CD4-positive, CD25-positive, alpha-beta regulatory T cell (primary cell): Measurements from ENCODE around the gene ACAA1. TPM values are rescaled to one million over a fixed set of nuclear protein-coding genes. Genes with fewer than 3 reads are reported as not detected.

Experiments
- ATAC-seq, 2 donors: fragments of 150-1000 bp; cut with Tn5 transposase; one replicate each; pipeline ENCODE4 v1.10.0; 2021; ENCODE audit warnings: low read depth in 2 of 2, moderate number of reproducible peaks in 2 of 2, moderate library complexity in 1 of 2
- DNase-seq, 3 donors: peaks; one replicate each; pipeline versions ENCODE4 v3.0.0 to v3.0.0-alpha.2; 2012 to 2022; ENCODE audit warnings: mixed read lengths in 1 of 3
- H3K27ac ChIP-seq: one replicate; pipeline ENCODE4 v1.7.0; 2013; ENCODE audit warnings: mild to moderate bottlenecking, low read length; ENCODE audit not compliant: insufficient read depth, poor library complexity, severe bottlenecking
- H3K27me3 ChIP-seq: one replicate; pipeline ENCODE4 v1.7.0; 2013; ENCODE audit warnings: low read length; ENCODE audit not compliant: control insufficient read depth, insufficient read depth
- H3K36me3 ChIP-seq: one replicate; pipeline ENCODE4 v1.7.0; 2013; ENCODE audit warnings: mild to moderate bottlenecking, low read length, moderate library complexity; ENCODE audit not compliant: control insufficient read depth, insufficient read depth
- H3K4me1 ChIP-seq: 2 replicates; pipeline ENCODE4 v1.7.0; 2013; ENCODE audit warnings: mild to moderate bottlenecking, low read length; ENCODE audit not compliant: insufficient read depth, control insufficient read depth, poor library complexity, severe bottlenecking
- H3K4me3 ChIP-seq: one replicate; pipeline ENCODE4 v1.7.0; 2013; ENCODE audit warnings: low read depth, mild to moderate bottlenecking, low read length, moderate library complexity
- H3K9me3 ChIP-seq, 2 experiments: 1 replicate in 1 of 2; 2 replicates in 1 of 2; pipeline ENCODE4 v1.7.0; 2013; ENCODE audit warnings: low read length in 2 of 2, mild to moderate bottlenecking in 1 of 2, moderate library complexity in 1 of 2; ENCODE audit not compliant: control insufficient read depth in 2 of 2
- H3K27ac Mint-ChIP-seq, 3 donors: one replicate each; pipeline ENCODE4 v1.8.0; 2020 to 2022; ENCODE audit warnings: mild to moderate bottlenecking in 3 of 3, mixed read lengths in 3 of 3, moderate library complexity in 2 of 3
- H3K27me3 Mint-ChIP-seq: one replicate; pipeline ENCODE4 v1.8.0; 2022; ENCODE audit warnings: mild to moderate bottlenecking, mixed read lengths
- H3K36me3 Mint-ChIP-seq: one replicate; pipeline ENCODE4 v1.8.0; 2020; ENCODE audit warnings: mixed read lengths
- H3K4me1 Mint-ChIP-seq, 4 donors: one replicate each; pipeline ENCODE4 v1.8.0; 2020 to 2022; ENCODE audit warnings: mixed read lengths in 4 of 4, mild to moderate bottlenecking in 1 of 4
- H3K4me3 Mint-ChIP-seq, 4 donors: one replicate each; pipeline ENCODE4 v1.8.0; 2020 to 2022; ENCODE audit warnings: mild to moderate bottlenecking in 4 of 4, mixed read lengths in 4 of 4, moderate library complexity in 3 of 4
- H3K9me3 Mint-ChIP-seq, 7 donors: one replicate each; pipeline ENCODE4 v1.8.0; 2020 to 2022; ENCODE audit warnings: mixed read lengths in 7 of 7, mild to moderate bottlenecking in 3 of 7, moderate library complexity in 2 of 7
- polyA plus RNA-seq, 4 donors: library from polyadenylated mRNA; unstranded; fragments of 300-500 nt; fragmentation: Illumina TruSeq; gene quantifications; one replicate each; pipeline ENCODE4 v1.2.3, GENCODE V29; 2021
- total RNA-seq: library from RNA; stranded (reverse); gene quantifications from one replicate; pipeline ENCODE4 v1.2.3, GENCODE V29; 2022

Gene ACAA1
- total and polyA plus RNA-seq, 5 donors from 2014 or later, result 55.6 to 80.7 (median 78.1) TPM

- H3K4me1 Mint-ChIP-seq, result peaks cover 0 to 23% (median 9%) of the 10 kb centered on the region in 4 donors
- H3K36me3 ChIP-seq, result peaks cover 50% of the 10 kb centered on the region
- H3K4me3 Mint-ChIP-seq, result peak overlapping the region in 1 of 4 donors; percentile 24
- H3K9me3 Mint-ChIP-seq, result no peaks in the 10 kb centered on the region
- ATAC-seq, result no peak
- H3K27ac Mint-ChIP-seq, result peak overlapping the region in 1 of 3 donors; percentile 52
- H3K9me3 ChIP-seq, result no peaks in the 10 kb centered on the region
- no peak overlapping the region for H3K27ac ChIP-seq
- H3K27me3 ChIP-seq, result no peaks in the 10 kb centered on the region
- no peak overlapping the region for H3K4me3 ChIP-seq
- H3K27me3 Mint-ChIP-seq, result no peaks in the 10 kb centered on the region
- peaks cover 26% of the 10 kb centered on the region for H3K36me3 Mint-ChIP-seq
- H3K4me1 ChIP-seq, result no peaks in the 10 kb centered on the region
- DNase-seq, result no peak
Observed at GRCh38 chr3:38120693-38121450, 16.1 kb downstream of the ACAA1 start.

- H3K27me3 ChIP-seq, result no peaks in the 10 kb centered on the region
- DNase-seq, result no peak
Observed at GRCh38 chr3:38119821-38120692, 16.9 kb downstream of the ACAA1 start.

GRCh38 chr3:38119248-38119544 is 17.7 kb downstream of the ACAA1 start:
- no peak overlapping the region for H3K4me3 Mint-ChIP-seq
- Histone ChIP-seq H3K9me3 (no peaks in the 10 kb centered on the region), H3K27ac (no peak overlapping the region), H3K36me3 (peaks cover 33% of the 10 kb centered on the region), H3K4me1 (no peaks in the 10 kb centered on the region), H3K4me3 (no peak overlapping the region), H3K27me3 (no peaks in the 10 kb centered on the region)
- H3K9me3 Mint-ChIP-seq, result no peaks in the 10 kb centered on the region
- H3K27ac Mint-ChIP-seq, result peak overlapping the region in 2 of 3 donors; percentile 29 to 62
- H3K36me3 Mint-ChIP-seq, result peaks cover 13% of the 10 kb centered on the region
- no peak for ATAC-seq
- DNase-seq, result no peak
- peaks cover 0 to 19% (median 7%) of the 10 kb centered on the region in 4 donors for H3K4me1 Mint-ChIP-seq
- H3K27me3 Mint-ChIP-seq, result no peaks in the 10 kb centered on the region

More at GRCh38 chr3:38119821-38120692, 16.9 kb downstream of the ACAA1 start:
- H3K36me3 Mint-ChIP-seq, result peaks cover 18% of the 10 kb centered on the region
- Histone ChIP-seq H3K27ac (no peak overlapping the region), H3K4me3 (no peak overlapping the region), H3K36me3 (peaks cover 42% of the 10 kb centered on the region), H3K9me3 (no peaks in the 10 kb centered on the region), H3K4me1 (no peaks in the 10 kb centered on the region)
- H3K27ac Mint-ChIP-seq, result peak overlapping the region in 1 of 3 donors; percentile 52
- H3K27me3 Mint-ChIP-seq, result no peaks in the 10 kb centered on the region
- ATAC-seq, result no peak
- peaks cover 0 to 23% (median 9%) of the 10 kb centered on the region in 4 donors for H3K4me1 Mint-ChIP-seq
- H3K9me3 Mint-ChIP-seq, result no peaks in the 10 kb centered on the region
- no peak overlapping the region for H3K4me3 Mint-ChIP-seq

- no peaks in the 10 kb centered on the region for H3K9me3 ChIP-seq
- H3K27ac ChIP-seq, result no peak overlapping the region
- no peak for ATAC-seq
- Mint-ChIP-seq H3K36me3 (peaks cover 13% of the 10 kb centered on the region), H3K27ac (peak overlapping the region in 2 of 3 donors; percentile 29 to 62), H3K4me3 (no peak overlapping the region), H3K9me3 (no peaks in the 10 kb centered on the region), H3K4me1 (peaks cover 0 to 19% (median 7%) of the 10 kb centered on the region in 4 donors), H3K27me3 (no peaks in the 10 kb centered on the region)
- no peak for DNase-seq
- H3K4me1 ChIP-seq, result no peaks in the 10 kb centered on the region
- no peak overlapping the region for H3K4me3 ChIP-seq
- no peaks in the 10 kb centered on the region for H3K27me3 ChIP-seq
- H3K36me3 ChIP-seq, result peaks cover 28% of the 10 kb centered on the region
Observed at GRCh38 chr3:38118421-38119247, 18.3 kb downstream of the ACAA1 start.

GRCh38 chr3:38117748-38118420 is 19.0 kb downstream of the ACAA1 start:
- H3K9me3 Mint-ChIP-seq, result no peaks in the 10 kb centered on the region
- peak; percentile 49 to 83 (median 72) for DNase-seq
- Histone ChIP-seq H3K36me3 (peaks cover 24% of the 10 kb centered on the region), H3K4me3 (no peak overlapping the region), H3K27ac (no peak overlapping the region), H3K4me1 (no peaks in the 10 kb centered on the region), H3K27me3 (no peaks in the 10 kb centered on the region), H3K9me3 (no peaks in the 10 kb centered on the region)
- no peak overlapping the region for H3K4me3 Mint-ChIP-seq
- H3K27ac Mint-ChIP-seq, result peak overlapping the region in 2 of 3 donors; percentile 29 to 39
- peaks cover 8% of the 10 kb centered on the region for H3K36me3 Mint-ChIP-seq
- peaks cover 0 to 19% (median 7%) of the 10 kb centered on the region in 4 donors for H3K4me1 Mint-ChIP-seq
- ATAC-seq, result peak; percentile 83 to 85
- H3K27me3 Mint-ChIP-seq, result no peaks in the 10 kb centered on the region

GRCh38 chr3:38117163-38117716 is 19.7 kb downstream of the ACAA1 start:
- Histone ChIP-seq H3K9me3 (no peaks in the 10 kb centered on the region), H3K27ac (no peak overlapping the region), H3K4me3 (no peak overlapping the region), H3K27me3 (no peaks in the 10 kb centered on the region), H3K4me1 (no peaks in the 10 kb centered on the region), H3K36me3 (peaks cover 17% of the 10 kb centered on the region)
- no peak for DNase-seq
- Mint-ChIP-seq H3K27me3 (no peaks in the 10 kb centered on the region), H3K36me3 (peaks cover 3% of the 10 kb centered on the region), H3K4me1 (peaks cover 0 to 19% (median 7%) of the 10 kb centered on the region in 4 donors), H3K27ac (peak overlapping the region in 1 of 3 donors; percentile 63), H3K4me3 (no peak overlapping the region), H3K9me3 (no peaks in the 10 kb centered on the region)
- no peak for ATAC-seq
